HG03354 (cell line): ENCODE results near the gene NUP153.
"Not testable (repeated sequence)": the region's sequence is repeated elsewhere in the genome, so short reads cannot be mapped to it uniquely, and the experiment has no call there.

Experiments
- ATAC-seq: cut with Tn5 transposase; IDR thresholded peaks from one replicate; pipeline ENCODE4 v1.9.1; 2021; ENCODE audit warnings: mild to moderate bottlenecking; ENCODE audit not compliant: unreplicated experiment, poor library complexity, severe bottlenecking

Gene NUP153

DNA sequence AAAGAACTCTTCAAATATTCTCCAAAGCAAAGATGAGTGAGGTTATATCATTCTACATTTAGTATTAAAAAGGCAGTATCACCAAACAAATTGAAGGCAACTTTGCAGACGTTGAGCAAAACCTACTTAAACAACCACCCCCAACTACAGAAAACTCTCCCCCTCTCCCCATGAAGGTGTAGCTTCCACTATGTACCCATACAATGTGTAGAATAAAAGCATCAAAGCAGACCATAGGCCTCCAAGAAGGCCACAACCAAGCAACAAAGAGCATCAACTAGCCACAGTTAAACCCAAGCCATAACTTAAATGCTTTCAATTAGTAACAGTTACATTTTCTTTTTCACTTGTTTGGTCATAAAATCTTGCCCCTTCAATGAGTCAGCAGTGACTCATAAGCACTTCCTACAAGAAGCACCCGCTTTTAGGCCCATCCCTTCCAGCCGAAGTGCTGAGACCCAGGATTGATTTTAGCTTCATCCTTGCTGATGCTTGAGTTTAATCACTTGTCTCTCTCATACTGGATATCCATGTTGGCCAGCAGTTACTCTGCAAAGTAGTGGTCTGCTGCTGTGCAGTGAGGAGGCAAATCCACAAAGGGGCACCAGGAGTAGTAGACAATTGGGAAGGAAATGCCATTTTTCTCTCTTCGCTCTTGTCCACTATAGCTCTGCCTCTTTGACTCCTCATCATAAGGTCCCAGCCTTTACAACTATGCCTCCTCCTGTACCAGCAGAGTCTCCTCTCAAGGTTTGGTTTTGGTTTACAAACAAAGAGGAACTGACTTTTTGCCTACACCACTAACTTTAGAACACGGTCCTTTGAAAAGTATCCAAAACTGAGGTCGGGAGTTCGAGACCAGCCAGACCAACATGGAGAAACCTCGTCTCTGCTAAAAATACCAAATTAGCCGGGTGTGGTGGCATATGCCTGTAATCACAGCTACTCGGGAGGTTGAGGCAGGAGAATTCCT lies 8.4 kb upstream of the NUP153 start:
- ATAC-seq: peak; percentile 88

DNA sequence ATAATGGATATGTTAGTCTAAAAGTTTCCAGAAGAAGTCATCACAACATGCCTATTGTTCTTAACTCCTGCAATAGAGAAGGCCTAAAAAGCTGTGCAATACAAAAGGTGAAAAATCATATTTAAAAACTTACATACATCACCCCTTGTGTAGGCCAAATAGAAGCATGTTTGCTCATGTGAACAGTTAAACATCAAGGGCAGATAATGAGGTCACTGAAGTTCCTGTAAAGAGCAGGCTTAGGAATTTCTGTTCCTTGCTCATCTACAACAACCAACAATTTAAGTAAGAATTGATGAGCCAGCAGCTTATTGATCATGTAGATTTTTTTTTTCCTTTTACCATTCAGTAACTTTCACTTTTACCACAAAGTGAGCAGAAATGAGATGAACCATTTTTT lies 7.5 kb upstream of the NUP153 start:
- no peak for ATAC-seq

DNA sequence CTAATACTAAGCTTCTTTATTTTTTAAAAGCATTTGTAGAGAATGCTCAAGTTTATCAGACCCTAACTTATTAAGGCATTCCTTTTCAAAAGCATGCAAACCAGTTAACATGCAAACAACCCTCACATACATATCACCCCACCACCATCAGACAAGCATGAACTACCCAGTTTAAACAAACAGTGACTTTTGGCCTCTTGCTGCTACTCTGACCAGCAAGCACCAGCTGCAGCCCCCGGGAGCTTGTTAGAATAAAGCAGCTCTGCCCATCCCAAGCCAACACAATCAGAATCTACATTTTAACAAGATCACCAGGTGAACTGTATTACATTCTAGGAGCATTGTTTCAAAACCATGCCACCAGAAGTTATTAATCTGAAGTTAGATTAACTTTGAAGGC lies 5.9 kb upstream of the NUP153 start:
- no peak for ATAC-seq

DNA sequence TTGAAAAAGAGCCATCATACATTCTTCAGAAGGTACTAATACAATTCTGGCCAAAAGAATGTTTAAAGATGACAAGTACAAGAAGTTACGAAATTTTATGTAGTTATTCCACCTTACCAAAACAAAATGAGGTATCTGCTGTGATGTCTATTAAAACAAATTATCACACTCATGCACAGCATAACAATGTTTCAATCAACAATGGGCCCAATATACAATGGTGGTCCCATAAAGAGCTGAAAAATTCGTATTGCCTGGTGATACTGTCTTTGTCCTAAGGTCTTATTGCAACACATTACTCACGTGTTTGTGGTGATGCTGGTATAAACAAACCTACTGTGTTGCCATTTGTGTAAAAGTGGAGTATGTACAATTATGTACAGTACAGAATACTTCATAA lies 3.6 kb upstream of the NUP153 start:
- no peak for ATAC-seq

DNA sequence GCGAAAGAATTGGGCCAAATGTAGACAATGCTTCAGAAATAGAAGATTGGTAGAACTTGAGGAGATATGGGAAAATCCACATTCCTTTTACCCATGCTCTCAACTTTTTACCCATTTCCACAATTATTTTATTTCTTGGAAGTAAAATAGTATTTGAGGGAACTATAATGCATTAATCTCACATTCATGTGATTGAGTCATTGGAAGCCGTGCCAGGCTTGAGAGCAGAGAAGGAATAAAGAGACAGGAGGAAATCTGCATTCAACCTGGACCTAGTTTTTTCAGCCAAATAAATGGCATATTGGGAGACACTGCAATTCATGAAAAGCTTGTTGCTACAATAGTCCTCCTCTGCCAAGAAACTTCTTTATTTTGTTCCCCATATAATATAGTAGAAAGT lies 2.8 kb upstream of the NUP153 start:
- no peak for ATAC-seq

DNA sequence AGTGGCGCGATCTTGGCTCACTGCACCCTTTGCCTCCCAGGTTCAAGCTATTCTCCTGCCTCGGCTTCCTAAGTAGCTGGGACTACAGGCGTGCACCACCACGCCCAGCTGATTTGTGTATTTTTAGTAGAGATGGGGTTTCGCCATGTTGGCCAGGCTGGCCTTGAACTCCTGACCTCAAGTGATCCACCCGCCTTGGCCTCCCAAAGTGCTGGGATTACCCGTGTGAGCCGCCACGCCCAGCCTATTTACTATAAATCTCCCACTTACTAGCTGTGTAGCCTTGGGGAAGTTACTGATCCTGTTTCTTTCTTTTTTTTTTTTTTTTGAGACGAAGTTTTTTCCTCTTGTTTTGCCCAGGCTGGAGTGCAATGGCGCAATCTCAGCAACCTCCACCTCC lies 1.3 kb upstream of the NUP153 start:
- not testable (repeated sequence) for ATAC-seq

DNA sequence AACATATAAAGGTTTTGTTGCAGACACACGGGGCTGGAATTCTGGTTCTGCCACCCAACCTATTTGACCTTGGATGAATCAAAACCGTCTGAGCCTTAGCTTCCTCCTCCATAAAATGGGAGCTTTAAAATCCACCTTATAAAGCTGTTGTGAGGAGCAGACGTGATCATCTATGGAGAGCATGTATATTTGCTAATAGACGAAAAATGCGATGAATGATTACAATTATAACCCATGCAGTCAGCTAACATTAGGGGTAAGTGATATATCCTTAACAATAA lies 586 bp upstream of the NUP153 start:
- ATAC-seq: no peak

DNA sequence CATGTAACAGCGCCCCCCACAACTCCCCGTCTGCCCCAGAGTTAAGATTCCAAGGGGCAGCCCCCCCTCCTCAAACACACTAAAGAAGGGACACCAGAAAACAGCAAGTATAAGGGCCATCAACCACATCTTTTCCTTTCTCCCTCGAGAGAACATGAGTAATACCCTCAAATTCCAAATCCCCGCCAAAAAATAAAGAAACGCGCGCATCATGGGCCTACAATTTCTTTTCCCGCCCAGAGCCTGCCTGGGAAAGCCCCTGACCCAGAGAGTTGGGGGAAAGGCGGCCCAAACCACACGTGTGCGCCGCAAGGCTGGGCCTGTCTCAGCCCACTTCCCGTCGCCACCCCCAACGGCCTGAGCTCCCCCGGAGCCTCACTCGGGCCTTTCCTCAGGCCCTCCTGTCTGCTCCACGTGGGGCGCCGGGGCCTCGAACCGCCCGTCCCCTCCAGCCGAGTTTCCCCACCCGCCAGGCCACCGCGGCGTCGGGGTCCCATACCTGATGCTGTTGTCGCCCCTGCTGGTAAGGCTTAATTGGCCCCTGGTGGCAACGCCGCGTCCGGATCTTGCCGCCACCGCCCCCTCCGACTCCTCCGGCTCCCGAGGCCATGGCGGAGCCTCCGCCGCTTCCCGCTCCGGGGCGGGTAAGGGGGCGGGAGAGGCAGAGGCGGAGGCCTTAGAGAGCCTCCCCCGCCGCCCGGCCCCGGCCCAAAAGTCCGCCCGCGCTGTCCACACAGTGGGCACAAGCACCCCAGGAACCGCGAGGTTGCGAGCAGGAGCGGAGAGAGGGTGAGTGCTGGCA lies 746 bp downstream of the NUP153 start:
- peak; percentile 69 for ATAC-seq

DNA sequence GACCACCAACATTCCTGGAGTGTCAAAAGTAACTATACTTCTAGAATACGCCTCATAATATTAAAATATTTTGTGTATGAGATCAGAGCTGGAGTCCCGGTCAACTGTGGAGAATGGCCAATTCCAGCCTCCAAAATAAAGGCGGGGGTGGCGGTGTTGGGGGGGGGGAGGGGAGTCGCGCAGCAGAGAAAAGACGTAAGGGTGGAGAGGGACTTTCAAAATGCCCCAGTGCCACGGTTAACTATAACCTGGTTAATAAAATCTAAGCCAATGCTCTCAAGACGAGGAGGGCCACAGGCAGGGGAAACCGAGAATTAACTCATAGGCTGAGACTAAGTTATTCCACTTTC lies 1.3 kb downstream of the NUP153 start:
- ATAC-seq: peak; percentile 17

DNA sequence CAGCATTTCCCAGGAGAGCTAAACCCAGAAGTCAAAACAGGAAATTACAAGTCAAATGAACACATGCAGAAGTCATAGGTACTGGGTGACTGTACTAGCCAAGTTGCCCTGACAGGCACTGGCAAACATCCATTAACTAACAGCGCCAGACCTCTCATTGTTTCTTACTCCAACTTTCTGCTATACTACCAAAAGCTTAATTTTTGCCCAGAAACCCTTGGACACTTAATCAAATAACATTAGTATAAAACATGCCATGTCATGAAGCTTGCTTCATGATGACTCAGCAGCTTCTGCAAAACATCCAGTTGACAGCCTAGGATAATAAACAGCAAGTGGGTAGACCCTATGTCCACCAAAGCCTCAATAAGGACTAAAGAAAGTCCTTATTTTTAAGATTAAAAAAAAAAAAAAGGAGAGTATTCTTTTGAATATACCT lies 3.5 kb downstream of the NUP153 start:
- no peak for ATAC-seq

DNA sequence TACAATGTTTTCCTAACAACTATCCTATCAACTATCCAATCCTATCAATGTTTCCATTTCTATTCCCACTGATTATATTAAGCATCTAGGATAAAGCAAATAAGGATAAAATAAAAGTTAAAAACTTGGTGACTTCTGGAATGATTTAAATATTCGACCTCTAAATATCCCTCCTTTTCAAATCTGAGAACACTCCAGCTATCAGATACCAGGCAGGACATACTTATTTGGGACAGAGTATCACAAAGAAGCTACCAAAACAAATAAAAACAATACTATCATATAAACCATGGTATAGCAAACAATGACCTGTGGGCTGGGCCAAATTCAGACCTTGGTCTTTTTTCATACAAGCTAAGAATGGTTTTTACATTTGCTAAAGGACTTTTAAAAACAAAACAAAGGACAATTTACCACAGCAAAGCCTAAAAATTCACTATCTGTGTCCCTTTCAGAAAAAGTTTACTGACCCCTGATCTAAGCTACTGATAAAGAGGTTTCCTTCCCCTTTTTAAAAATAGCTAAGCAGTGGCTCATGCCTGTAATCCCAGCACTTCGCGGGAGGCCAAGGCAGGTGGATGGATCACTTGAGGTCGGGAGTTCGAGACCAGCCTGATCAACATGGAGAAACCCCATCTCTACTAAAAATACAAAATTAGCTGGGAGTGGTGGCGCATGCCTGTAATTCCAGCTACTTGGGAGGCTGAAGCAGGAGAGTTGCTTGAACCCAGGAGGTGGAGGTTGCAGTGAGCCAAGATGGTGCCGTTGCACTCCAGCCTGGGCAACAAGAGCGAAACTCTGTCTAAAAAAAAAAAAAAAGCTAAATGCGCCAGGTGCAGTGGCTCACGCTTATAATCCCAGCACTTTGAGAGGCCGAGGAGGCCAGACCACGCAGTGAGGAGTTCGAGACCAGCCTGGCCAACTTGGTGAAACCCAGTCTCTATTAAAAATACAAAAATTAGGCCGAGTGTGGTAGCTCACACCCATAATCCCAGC lies 6.0 kb downstream of the NUP153 start:
- ATAC-seq: no peak

DNA sequence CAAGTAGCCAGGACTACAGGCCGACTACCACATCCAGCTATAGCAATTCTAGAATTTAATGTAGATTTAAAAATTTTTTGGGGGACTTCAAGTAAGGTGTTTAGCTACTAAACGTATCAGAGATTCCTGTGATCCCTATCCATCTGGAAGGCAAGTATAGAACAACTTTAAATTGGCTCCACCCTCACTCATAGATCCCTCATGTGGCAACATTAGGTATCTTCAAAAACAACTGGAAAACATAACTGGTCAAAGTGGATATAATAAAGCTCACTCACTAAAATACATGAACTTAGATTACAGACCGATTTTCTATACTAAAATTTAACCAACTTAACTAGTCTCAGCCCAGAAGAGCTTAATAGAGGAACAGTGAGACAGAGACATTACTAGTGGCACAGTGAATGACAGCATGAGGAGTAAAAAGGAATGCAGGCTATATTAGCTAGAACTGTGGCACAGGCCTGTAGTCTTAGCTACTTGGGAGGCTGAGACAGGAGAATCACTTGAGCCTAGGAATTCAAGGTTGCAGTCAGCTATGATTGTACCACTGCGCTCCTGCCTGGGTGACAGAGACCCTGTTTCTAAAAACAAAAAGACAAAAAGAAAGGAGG lies 14.7 kb downstream of the NUP153 start:
- no peak for ATAC-seq

DNA sequence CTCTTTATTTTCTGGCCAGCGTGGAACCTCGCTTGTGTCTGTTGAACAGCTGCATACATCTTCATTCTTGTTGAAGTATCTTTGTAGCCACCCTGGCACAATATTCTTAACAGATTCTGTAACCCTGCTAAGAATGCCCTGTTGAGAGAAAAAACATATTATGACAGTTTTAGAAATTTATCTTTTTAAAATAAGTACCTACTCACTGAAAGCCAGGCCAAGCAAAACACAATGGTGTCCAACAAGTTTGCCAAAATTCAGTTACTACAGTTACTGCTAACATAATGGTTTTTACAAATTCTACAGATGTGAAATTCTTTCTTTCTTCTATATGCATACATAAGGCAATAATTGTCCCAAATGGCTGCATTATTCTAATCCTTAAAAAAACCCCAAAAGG lies 18.2 kb downstream of the NUP153 start:
- no peak for ATAC-seq

DNA sequence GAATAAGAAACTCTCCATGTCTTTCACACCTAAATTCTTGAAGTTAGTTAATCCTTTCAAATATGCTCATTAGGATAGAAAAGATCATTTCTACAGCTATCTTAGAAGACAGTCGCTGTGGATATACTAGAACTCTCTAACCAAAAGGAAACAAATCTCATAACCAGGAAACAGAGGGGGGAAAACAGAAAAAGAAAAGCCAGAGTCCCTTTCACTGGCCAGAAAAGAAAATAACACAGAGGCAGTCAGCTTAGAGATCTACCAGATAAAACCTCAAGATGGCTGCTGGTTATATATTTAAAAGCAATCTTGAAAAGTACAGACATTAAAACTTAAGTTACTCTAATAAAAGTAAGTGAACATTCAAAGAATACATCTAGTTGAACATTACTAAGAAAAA lies 19.6 kb downstream of the NUP153 start:
- no peak for ATAC-seq

DNA sequence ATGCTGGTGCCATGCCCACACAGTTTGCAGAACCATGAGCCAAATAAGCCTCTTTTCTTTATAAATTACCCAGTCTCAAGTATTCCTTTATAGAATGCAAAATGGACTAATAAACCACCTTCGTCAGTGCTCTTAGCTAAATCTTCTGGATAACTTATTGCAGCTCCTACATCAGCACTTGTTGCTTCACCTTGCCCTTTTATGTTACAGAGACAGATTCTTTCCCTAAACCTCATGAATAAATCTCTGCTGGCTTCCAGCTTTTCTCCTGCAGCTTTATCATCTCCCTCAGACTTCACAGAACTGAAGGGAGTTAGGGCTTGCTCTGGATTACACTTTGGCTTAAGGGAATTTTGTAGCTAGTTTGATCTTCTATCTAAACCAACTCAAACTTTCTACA lies 22.6 kb downstream of the NUP153 start:
- ATAC-seq: no peak

DNA sequence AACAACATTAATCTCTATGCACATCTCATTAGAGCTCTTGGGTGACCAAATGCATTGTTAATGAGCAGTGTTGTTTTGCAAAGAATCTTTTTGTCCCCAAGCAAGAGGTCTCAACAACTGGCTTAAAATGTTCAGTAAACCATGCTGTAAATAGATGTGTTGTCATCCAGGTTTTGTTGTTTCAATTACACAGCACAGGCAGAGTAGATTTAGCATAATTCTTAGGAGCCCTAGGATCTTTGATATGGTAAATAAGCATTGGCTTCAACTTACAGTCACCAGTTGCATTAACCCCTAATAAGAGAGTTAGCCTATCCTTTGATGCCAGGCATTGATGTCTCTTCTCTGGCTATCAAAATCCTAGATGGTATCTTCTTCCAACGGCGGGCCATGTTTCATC lies 23.3 kb downstream of the NUP153 start:
- no peak for ATAC-seq

DNA sequence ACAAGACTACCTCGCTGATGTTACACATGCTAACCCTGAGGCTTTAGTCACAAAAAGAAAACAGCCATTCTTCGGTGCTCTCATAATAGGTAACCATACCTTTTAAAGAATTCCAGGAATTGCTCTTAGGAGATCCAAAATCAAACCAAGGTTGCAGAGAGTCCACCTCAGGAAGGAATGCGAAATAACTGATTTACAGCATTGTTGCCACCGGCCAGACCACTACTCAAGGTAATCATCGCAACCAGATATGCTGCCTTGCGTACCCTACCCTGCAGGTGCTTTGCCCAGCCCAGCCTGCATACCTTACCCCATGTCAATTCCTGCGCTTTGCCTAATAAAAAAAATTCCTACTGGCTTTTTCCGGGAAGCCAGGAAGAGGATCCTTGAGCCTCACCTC lies 27.0 kb downstream of the NUP153 start:
- no peak for ATAC-seq

DNA sequence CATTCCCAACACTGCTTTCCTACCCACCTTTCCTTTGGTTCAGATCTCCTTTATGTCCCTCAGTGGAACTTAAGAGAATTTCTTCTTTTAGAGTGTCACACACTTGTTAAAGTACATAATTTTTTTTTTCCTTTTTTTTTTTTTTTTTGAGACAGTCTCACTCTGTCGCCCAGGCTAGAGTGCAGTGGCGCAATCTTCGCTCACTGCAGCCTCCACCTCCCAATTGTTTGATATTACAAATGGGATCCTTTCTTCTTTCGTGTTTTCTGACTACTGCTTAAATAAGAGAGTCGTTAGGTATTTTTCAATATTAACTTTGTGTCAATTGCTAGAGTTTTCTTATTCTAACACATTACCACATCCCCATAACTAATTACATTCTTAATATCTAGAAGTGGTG lies 29.1 kb downstream of the NUP153 start:
- ATAC-seq: no peak

DNA sequence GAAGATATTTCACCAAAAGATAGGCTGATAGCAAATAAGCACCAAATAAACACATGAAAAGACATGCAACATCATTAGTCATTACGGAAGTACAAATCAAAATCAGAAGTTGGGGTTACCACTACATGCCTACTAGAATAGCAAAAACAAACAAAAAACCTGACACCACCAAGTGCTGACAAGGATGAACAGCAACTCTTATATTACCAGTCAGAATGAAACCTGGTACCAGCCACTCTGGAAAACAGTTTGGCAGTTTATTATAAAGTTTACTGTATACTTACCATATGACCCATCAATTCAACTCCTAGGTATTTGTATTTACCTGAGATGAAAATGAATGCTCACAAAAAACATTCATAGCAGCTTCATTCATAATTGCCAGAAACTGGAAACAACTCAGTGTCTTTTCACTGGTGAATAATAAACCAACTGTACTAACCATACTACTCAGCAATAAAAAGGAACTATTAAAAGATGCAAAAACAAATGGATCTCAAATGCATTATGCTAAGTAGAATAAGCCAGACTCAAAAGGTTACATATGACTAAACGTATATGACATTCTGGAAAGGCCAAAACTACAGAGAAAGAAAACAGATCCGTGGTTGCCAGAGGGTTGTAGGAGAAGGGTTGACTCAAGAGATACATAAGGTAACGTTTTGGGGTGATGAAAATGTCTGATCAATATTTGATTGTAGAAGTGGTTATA lies 33.0 kb downstream of the NUP153 start:
- peak; percentile 53 for ATAC-seq
